Ectodermal cell (in vitro differentiated cells): ENCODE measurements around the gene MINPP1.

Experiments
- H3K27ac ChIP-seq: 2 replicates; pipeline ENCODE4 v1.7.0; 2013; ENCODE audit warnings: mild to moderate bottlenecking, low read depth, low read length; ENCODE audit not compliant: insufficient read depth, poor library complexity, severe bottlenecking
- H3K27me3 ChIP-seq: 2 replicates; pipeline ENCODE4 v1.7.0; 2013; ENCODE audit warnings: mild to moderate bottlenecking, low read length; ENCODE audit not compliant: insufficient read depth, control insufficient read depth, poor library complexity, severe bottlenecking
- H3K36me3 ChIP-seq: one replicate; pipeline ENCODE4 v1.7.0; 2013; ENCODE audit warnings: low read length; ENCODE audit not compliant: control insufficient read depth, insufficient read depth
- H3K4me1 ChIP-seq: one replicate; pipeline ENCODE4 v1.7.0; 2013; ENCODE audit warnings: low read length; ENCODE audit not compliant: control insufficient read depth, insufficient read depth
- H3K4me3 ChIP-seq: 2 replicates; pipeline ENCODE4 v1.7.0; 2013; ENCODE audit warnings: low read depth, low read length, control low read depth; ENCODE audit not compliant: insufficient read depth
- H3K9me3 ChIP-seq: 2 replicates; pipeline ENCODE4 v1.7.0; 2013; ENCODE audit warnings: mild to moderate bottlenecking, low read length, moderate library complexity; ENCODE audit not compliant: control insufficient read depth
- WGBS, 2 experiments: methylation state at CpG; one replicate each; pipeline ENCODE4 v1.1.7; 2013; ENCODE audit warnings: missing lambda C conversion rate in 2 of 2; 5-methylcytosine and 5-hydroxymethylcytosine counted together

The MINPP1 gene

GRCh38 chr10:87500646-87501048 is 4.0 kb upstream of the MINPP1 start:
- H3K36me3 ChIP-seq, result no peaks in the 10 kb centered on the region

DNA sequence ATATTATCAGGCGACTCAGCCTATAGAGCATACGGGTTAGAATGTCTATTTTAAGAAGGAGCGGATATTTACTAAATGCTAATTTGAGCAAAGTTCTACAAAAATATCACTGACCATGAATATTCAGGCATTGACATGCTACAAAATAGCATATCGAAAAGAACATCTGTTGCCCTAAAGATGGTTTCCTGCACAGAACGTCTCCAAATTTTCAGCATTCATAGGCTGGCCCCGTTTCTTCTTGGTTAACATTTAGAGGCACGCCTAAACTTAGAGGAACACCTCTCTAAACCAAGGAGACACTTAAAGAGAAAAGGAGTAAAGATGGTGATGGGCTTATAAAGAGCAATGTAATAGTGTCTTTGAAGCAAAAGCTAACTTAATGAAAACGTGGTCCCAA is 1.3 kb upstream of the MINPP1 start:
- WGBS, 2 experiments, result 93 to 95% methylated on average over 8 of the region's 8 CpGs
- H3K4me3 ChIP-seq, result no peak overlapping the region
- no peak overlapping the region for H3K27ac ChIP-seq
- H3K9me3 ChIP-seq, result no peaks in the 10 kb centered on the region
- H3K4me1 ChIP-seq, result peaks cover 7% of the 10 kb centered on the region
- H3K27me3 ChIP-seq, result no peaks in the 10 kb centered on the region
- H3K36me3 ChIP-seq, result no peaks in the 10 kb centered on the region

More at GRCh38 chr10:87500646-87501048, 4.0 kb upstream of the MINPP1 start:
- no peaks in the 10 kb centered on the region for H3K4me1 ChIP-seq
- no peak overlapping the region for H3K27ac ChIP-seq
- no peaks in the 10 kb centered on the region for H3K9me3 ChIP-seq
- 93 to 100% methylated on average over 2 of the region's 3 CpGs for WGBS, 2 experiments
- H3K27me3 ChIP-seq, result no peaks in the 10 kb centered on the region
- H3K4me3 ChIP-seq, result no peak overlapping the region

DNA sequence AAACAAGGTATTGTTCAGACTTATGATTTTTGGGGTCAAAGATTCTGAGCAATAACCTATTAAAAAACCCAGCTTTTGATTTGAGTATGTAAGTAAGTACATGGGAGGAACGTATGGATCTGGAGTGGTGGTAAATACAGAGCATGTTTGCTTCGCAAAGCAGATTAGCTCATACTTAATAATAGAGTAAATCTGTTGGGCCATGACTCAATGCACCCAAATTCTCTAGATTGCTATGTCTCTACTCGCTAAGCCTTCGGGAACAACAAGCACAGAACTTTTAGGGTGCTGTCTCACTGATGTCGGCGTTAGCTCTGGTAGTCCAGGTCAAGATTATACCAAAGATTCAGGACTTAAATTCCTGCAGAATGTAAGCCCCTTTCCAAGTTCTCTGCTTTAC is 807 bp upstream of the MINPP1 start:
- peaks cover 7% of the 10 kb centered on the region for H3K4me1 ChIP-seq
- H3K27me3 ChIP-seq, result no peaks in the 10 kb centered on the region
- no peak overlapping the region for H3K27ac ChIP-seq
- WGBS, 2 experiments, result 87 to 88% methylated on average over 6 of the region's 6 CpGs
- no peaks in the 10 kb centered on the region for H3K9me3 ChIP-seq
- peak overlapping the region; percentile 91 for H3K4me3 ChIP-seq
- no peaks in the 10 kb centered on the region for H3K36me3 ChIP-seq

DNA sequence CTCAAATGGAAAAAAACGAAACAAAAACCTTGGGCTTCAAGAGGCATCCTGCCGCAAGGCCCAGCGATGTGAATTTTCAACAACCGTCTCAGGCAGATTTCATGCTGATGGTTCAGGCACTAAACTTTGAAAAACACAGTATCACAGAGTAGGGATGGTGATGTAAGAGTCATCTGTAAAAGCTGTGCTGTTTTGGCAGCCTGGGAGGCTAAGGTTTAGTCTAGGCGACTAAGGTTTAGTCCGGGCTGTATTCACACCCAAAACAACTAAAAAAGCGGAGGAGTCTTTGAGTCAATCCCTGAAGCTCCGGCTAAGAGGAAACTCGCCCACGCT is 420 bp upstream of the MINPP1 start:
- peaks cover 7% of the 10 kb centered on the region for H3K4me1 ChIP-seq

DNA sequence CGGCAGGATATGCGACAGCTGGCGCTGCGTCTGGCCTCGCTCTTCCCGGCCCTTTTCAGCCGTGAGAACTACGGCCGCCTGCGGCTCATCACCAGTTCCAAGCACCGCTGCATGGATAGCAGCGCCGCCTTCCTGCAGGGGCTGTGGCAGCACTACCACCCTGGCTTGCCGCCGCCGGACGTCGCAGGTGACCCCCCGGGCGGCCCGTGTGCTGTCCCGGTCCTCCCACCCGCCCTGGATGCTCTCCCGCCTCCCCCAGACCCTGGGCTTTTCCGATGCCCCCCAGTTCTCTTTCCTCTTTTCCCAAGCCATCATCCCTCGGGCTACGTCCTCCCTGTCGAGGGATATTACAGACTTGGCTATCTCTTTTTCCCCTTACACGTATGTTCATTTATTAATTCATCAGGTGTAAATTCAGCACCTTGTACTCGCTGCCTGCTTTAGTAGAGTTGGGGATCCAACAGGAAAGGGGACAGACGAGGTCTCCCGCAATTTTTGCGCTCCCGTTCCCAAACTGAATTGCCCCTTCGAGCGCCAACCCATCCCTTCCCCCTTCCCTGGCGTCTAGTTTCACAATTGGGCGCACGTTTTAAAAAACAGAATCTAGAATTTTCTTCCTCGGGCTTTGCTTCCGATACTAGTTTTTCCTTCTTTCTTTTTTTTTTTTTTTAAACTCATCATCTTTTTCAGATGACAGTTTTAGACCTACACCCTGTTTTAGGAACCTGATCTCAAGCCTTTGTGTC is 846 bp downstream of the MINPP1 start:
- H3K9me3 ChIP-seq, result no peaks in the 10 kb centered on the region
- H3K36me3 ChIP-seq, result no peaks in the 10 kb centered on the region
- 0 to 1% methylated on average over 41 of the region's 41 CpGs for WGBS, 2 experiments
- no peak overlapping the region for H3K27ac ChIP-seq
- peak overlapping the region; percentile 91 for H3K4me3 ChIP-seq
- no peaks in the 10 kb centered on the region for H3K27me3 ChIP-seq
- H3K4me1 ChIP-seq, result peaks cover 7% of the 10 kb centered on the region

More for the DNA sequence above, 420 bp upstream of the MINPP1 start:
- Histone ChIP-seq H3K4me3 (peak overlapping the region; percentile 91), H3K27me3 (no peaks in the 10 kb centered on the region), H3K27ac (no peak overlapping the region), H3K9me3 (no peaks in the 10 kb centered on the region), H3K36me3 (no peaks in the 10 kb centered on the region)
- 19 to 20% methylated on average over 10 of the region's 10 CpGs for WGBS, 2 experiments

- Histone ChIP-seq H3K27me3 (no peaks in the 10 kb centered on the region), H3K4me1 (peaks cover 7% of the 10 kb centered on the region), H3K9me3 (no peaks in the 10 kb centered on the region), H3K27ac (no peak overlapping the region), H3K36me3 (no peaks in the 10 kb centered on the region), H3K4me3 (no peak overlapping the region)
- 92 to 96% methylated on average over 2 to 3 of the region's 3 CpGs for WGBS, 2 experiments
Measured at GRCh38 chr10:87506956-87507355, 2.3 kb downstream of the MINPP1 start.

- Histone ChIP-seq H3K9me3 (no peaks in the 10 kb centered on the region), H3K27ac (no peak overlapping the region), H3K4me3 (no peak overlapping the region), H3K27me3 (no peaks in the 10 kb centered on the region), H3K36me3 (no peaks in the 10 kb centered on the region), H3K4me1 (peaks cover 7% of the 10 kb centered on the region)
- 94 to 98% methylated on average over 2 to 3 of the region's 5 CpGs for WGBS, 2 experiments
Measured at GRCh38 chr10:87507879-87508483, 3.3 kb downstream of the MINPP1 start.

- peaks cover 5% of the 10 kb centered on the region for H3K36me3 ChIP-seq
- 95 to 100% methylated on average over 1 of the region's 1 CpG for WGBS, 2 experiments
Measured at GRCh38 chr10:87508837-87509236, 4.1 kb downstream of the MINPP1 start.

GRCh38 chr10:87510025-87510424 is 5.3 kb downstream of the MINPP1 start:
- 100% methylated on average over 1 of the region's 3 CpGs for WGBS, 2 experiments
- H3K9me3 ChIP-seq, result no peaks in the 10 kb centered on the region
- peaks cover 10% of the 10 kb centered on the region for H3K36me3 ChIP-seq
- no peak overlapping the region for H3K4me3 ChIP-seq
- no peak overlapping the region for H3K27ac ChIP-seq
- H3K4me1 ChIP-seq, result peaks cover 7% of the 10 kb centered on the region
- H3K27me3 ChIP-seq, result no peaks in the 10 kb centered on the region

More at GRCh38 chr10:87508837-87509236, 4.1 kb downstream of the MINPP1 start:
- H3K27me3 ChIP-seq, result no peaks in the 10 kb centered on the region
- H3K4me3 ChIP-seq, result no peak overlapping the region
- no peaks in the 10 kb centered on the region for H3K9me3 ChIP-seq
- H3K4me1 ChIP-seq, result peaks cover 7% of the 10 kb centered on the region
- H3K27ac ChIP-seq, result no peak overlapping the region

GRCh38 chr10:87511526-87511925 is 6.8 kb downstream of the MINPP1 start:
- no peak overlapping the region for H3K27ac ChIP-seq
- peaks cover 7% of the 10 kb centered on the region for H3K4me1 ChIP-seq
- H3K27me3 ChIP-seq, result no peaks in the 10 kb centered on the region
- WGBS, 2 experiments, result 80 to 95% methylated on average over 1 to 2 of the region's 3 CpGs
- peaks cover 13% of the 10 kb centered on the region for H3K36me3 ChIP-seq
- H3K9me3 ChIP-seq, result no peaks in the 10 kb centered on the region
- no peak overlapping the region for H3K4me3 ChIP-seq
